ENCODE results near the gene MVB12B.

DNA sequence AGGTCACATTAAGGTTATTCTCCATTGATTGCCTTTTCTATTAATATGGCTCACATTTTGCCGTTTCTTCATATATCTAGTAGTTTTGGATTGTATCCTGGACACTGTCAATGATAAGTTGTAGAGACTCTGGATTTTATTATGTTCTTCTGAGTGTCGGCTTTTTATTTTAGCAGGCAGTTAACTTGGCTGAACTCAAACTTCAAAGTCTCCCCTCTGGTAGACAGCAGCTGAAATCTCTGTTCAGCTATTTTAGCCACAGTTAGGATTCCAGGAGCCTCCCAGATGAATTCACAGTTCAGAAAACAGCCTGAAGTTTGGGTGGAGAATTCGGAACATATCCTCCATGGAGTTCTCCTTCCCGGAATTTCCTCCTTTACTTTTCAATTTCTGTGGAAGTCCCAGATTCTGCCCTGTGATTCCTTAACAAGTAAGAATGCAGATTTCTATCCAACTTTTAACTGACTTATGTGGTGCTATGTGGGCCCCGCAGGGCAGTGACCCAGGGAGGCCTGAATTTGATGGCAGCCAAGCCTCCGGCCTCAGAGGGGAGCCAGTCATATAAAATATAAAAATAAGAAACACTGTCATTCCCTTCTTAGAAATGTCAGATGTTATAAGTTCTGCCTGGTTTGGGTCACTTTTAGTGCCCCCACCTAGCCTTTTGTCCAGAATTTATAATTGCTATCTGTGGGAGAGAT, 39.3 kb upstream of the MVB12B start:
- TF ChIP-seq, protein P1, sequence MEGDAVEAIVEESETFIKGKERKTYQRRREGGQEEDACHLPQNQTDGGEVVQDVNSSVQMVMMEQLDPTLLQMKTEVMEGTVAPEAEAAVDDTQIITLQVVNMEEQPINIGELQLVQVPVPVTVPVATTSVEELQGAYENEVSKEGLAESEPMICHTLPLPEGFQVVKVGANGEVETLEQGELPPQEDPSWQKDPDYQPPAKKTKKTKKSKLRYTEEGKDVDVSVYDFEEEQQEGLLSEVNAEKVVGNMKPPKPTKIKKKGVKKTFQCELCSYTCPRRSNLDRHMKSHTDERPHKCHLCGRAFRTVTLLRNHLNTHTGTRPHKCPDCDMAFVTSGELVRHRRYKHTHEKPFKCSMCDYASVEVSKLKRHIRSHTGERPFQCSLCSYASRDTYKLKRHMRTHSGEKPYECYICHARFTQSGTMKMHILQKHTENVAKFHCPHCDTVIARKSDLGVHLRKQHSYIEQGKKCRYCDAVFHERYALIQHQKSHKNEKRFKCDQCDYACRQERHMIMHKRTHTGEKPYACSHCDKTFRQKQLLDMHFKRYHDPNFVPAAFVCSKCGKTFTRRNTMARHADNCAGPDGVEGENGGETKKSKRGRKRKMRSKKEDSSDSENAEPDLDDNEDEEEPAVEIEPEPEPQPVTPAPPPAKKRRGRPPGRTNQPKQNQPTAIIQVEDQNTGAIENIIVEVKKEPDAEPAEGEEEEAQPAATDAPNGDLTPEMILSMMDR (IDR thresholded peaks at IDR 0.05; ENCODE audit: insufficient read depth, low read length) = no peak
- TF ChIP-seq GABPA (IDR thresholded peaks at IDR 0.05; ENCODE audit: low read depth) = no peak
